ENCODE measurements around the gene HPSE2. TPM values are rescaled to one million over a fixed set of nuclear protein-coding genes. Genes with fewer than 3 reads are reported as not detected.

The HPSE2 gene
- total RNA-seq, 2 experiments from 2014 or later = not detected

DNA sequence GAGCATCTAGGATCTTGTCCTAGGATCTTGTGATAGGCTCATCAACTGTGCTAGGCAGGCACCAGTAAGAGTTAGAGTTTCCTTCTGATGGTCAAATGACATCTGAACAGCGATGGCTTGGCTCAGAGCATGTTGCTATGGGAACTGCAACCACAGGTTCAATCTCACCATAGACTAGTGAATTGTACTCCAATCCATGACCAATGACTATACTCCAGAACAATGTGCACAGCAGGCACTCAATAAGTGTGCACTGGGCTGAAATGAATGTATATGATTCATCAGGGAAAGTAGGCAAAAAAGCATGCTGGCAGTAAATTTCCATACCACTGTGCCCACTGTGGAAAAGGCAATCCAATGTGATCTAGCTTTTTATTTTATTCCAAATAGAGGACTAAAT lies 625.4 kb downstream of the HPSE2 start:
- ChIA-PET POLR2A (no interaction called here), CTCF (no interaction called here)
- peaks cover 16% of the 10 kb centered on the region for H3K27me3 Mint-ChIP-seq
- H3K27ac Mint-ChIP-seq = no peak overlapping the region
- no peak overlapping the region for H3K4me3 Mint-ChIP-seq
- intact Hi-C loops (cut with DNase I, micrococcal nuclease) = no loop called here
- no peak for ATAC-seq
- H3K9me3 Mint-ChIP-seq (ENCODE audit: low read depth) = no peaks in the 10 kb centered on the region
- H3K4me1 Mint-ChIP-seq = no peaks in the 10 kb centered on the region
- DNase-seq = no peak
- no peaks in the 10 kb centered on the region for H3K36me3 Mint-ChIP-seq (ENCODE audit: low read depth)

DNA sequence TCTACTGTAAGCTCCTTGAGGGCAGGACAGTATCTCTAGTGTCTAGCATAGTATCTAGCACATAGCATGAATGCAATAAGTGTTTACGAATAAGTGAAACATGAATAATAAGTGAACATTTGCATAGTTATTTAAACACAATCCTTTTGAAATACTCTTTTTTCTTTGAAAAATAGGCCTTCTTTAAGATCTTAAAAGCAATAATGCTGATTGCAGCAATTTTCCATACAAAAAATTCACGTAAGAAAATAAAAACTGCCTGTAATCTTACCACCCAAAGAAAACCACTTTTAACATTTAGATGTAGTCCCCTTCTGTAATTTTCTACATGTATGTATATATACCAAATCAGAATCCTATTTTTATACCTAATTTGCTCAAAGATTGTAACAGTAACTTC lies 626.4 kb downstream of the HPSE2 start:
- Mint-ChIP-seq H3K27me3 (peaks cover 14% of the 10 kb centered on the region), H3K9me3 (ENCODE audit: low read depth) (no peaks in the 10 kb centered on the region), H3K36me3 (ENCODE audit: low read depth) (no peaks in the 10 kb centered on the region), H3K4me1 (no peaks in the 10 kb centered on the region), H3K27ac (no peak overlapping the region), H3K4me3 (no peak overlapping the region)
- CTCF ChIA-PET = no interaction called here
- POLR2A ChIA-PET = interaction anchor here (0.5 kb wide), 1 partner anchor 47 kb away, joined by 4 read pairs; no protein-coding TSS in a partner anchor
- no peak for DNase-seq
- intact Hi-C loops (cut with DNase I, micrococcal nuclease) = no loop called here
- ATAC-seq = no peak

DNA sequence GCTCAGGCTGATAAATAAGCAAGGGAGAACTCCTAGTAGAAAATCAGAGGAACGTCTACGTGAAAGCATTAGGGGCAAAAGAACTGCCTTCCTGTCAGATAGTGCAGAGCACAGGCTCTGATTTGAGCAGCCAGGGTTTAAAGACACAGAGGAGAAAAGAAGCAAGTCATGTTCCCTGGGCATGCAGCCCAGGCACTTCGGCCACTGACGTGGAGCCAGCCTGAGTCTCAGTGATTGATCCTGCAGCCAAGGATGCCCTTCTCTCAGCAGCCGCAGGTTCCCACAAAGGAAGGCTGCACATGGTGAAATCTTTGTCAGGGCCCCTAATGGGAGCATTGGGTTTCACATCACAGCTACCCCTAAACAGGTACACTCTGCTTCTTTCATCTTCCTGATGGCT lies 627.2 kb downstream of the HPSE2 start:
- no peak for ATAC-seq
- no peaks in the 10 kb centered on the region for H3K36me3 Mint-ChIP-seq (ENCODE audit: low read depth)
- no peak overlapping the region for H3K4me3 Mint-ChIP-seq
- ChIA-PET POLR2A (no interaction called here), CTCF (interaction anchor here (0.8 kb wide), 1 partner anchor 12 kb away, joined by 3 read pairs; no protein-coding TSS in a partner anchor)
- DNase-seq = no peak
- no peak overlapping the region for H3K27ac Mint-ChIP-seq
- no peaks in the 10 kb centered on the region for H3K4me1 Mint-ChIP-seq
- H3K9me3 Mint-ChIP-seq (ENCODE audit: low read depth) = no peaks in the 10 kb centered on the region
- H3K27me3 Mint-ChIP-seq = peaks cover 15% of the 10 kb centered on the region
- intact Hi-C loops (cut with DNase I, micrococcal nuclease) = no loop called here

DNA sequence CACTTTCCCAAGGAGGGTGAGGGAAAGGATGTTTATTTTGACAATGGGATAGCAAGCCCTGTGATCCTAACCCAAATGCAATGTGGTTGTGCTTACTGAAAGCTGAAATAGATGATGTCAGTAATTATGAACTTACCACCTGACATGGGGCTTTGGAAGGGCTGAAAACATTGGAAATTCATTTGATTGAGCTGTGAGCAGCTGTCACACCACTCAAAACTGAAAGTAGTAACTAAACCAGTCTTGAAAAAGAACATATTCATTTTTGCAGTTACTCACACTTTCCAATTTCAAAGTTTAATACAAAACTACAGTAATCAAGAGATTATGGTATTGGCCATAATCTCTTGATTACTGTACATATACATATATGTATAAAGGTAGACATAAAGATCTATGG lies 633.4 kb downstream of the HPSE2 start:
- DNase-seq (no peak), ATAC-seq (peak; percentile 44)
- intact Hi-C loops (cut with DNase I, micrococcal nuclease) = no loop called here
- Mint-ChIP-seq H3K27me3 (peaks cover 9% of the 10 kb centered on the region), H3K4me3 (no peak overlapping the region), H3K9me3 (ENCODE audit: low read depth) (no peaks in the 10 kb centered on the region), H3K36me3 (ENCODE audit: low read depth) (no peaks in the 10 kb centered on the region), H3K27ac (no peak overlapping the region), H3K4me1 (no peaks in the 10 kb centered on the region)
- ChIA-PET POLR2A (no interaction called here), CTCF (no interaction called here)

DNA sequence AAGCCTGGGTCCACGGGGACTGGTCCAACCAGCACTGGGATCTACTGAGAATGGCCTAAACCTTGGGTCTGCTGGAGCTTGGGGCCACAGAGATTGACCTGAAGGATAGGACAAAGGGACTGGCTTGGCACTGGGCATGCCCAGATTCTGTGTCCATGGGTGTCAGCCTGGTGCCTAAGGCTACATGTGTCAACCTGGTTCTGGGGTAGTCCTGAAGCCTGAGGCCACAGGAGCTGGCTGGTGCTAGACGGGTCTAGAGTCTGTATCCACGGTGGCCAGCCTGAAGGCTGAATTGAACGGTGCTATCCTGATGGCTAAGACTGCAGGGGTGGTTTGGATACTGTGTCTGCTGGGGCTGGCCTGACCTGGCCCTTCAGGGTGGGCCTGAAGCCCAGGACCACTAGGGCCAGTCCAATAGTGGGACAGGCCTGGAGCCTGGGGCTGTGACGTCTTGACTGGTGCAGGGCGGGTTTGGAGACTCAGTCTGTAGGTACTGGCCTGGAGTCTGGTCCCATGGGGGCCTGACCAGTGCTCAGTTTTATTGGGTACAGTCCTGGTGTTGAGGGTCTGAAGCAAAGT lies 636.5 kb downstream of the HPSE2 start:
- ChIA-PET CTCF (no interaction called here), POLR2A (no interaction called here)
- Mint-ChIP-seq H3K27ac (no peak overlapping the region), H3K27me3 (peaks cover 11% of the 10 kb centered on the region), H3K4me3 (no peak overlapping the region), H3K36me3 (ENCODE audit: low read depth) (no peaks in the 10 kb centered on the region), H3K4me1 (no peaks in the 10 kb centered on the region), H3K9me3 (ENCODE audit: low read depth) (peaks cover 8% of the 10 kb centered on the region)
- ATAC-seq (no peak), DNase-seq (no peak)
- intact Hi-C loops (cut with DNase I, micrococcal nuclease) = no loop called here

DNA sequence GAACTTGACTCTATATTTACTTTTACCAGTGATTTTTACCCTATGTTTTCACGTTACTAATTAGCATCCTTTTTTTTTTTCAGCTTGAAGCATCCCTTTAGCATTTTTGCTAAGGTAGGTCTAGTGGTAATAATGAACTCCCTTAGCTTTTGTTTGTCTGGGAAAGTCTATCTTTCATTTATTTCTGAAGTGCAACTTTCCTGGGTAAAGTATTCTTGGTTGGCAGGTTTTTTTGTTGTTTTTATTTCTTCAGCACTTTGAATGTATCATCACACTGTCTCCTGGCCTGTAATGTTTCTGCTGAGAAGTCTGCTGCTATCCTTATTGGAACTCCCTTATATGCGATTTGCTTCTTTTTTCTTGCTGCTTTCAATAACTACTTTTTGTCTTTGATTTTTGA lies 639.2 kb downstream of the HPSE2 start:
- Mint-ChIP-seq H3K27me3 (peaks cover 5% of the 10 kb centered on the region), H3K27ac (no peak overlapping the region), H3K4me3 (no peak overlapping the region), H3K36me3 (ENCODE audit: low read depth) (no peaks in the 10 kb centered on the region), H3K4me1 (no peaks in the 10 kb centered on the region), H3K9me3 (ENCODE audit: low read depth) (peaks cover 8% of the 10 kb centered on the region)
- ATAC-seq = no peak
- no peak for DNase-seq
- ChIA-PET POLR2A (no interaction called here), CTCF (interaction anchor here (0.5 kb wide), 1 partner anchor 12 kb away, joined by 3 read pairs; no protein-coding TSS in a partner anchor)
- intact Hi-C loops (cut with DNase I, micrococcal nuclease) = no loop called here

DNA sequence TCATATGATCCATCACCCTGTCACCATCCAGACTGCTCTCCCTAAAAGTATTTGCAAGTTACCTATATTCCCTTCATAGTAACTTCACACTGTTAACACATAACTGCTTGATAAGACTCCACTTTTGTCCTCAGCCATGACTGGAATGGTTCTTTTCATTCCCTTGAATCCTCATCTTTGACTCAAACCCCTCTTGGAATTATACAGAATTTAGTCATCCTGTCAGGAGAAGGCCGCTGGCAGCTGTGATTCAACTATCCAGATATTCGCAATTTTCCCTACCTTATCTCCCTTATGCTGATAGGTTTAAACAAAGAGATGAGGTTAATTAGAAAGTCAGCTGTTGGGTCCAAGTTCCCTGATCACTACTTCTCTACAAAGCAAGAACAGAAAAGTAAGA lies 646.0 kb downstream of the HPSE2 start:
- Mint-ChIP-seq H3K4me3 (no peak overlapping the region), H3K36me3 (ENCODE audit: low read depth) (no peaks in the 10 kb centered on the region), H3K4me1 (no peaks in the 10 kb centered on the region), H3K27me3 (peaks cover 2% of the 10 kb centered on the region), H3K27ac (no peak overlapping the region), H3K9me3 (ENCODE audit: low read depth) (no peaks in the 10 kb centered on the region)
- CTCF ChIA-PET = no interaction called here
- POLR2A ChIA-PET = interaction anchor here (0.8 kb wide), 1 partner anchor 22 kb away, joined by 4 read pairs; no protein-coding TSS in a partner anchor
- no peak for DNase-seq
- ATAC-seq = no peak
- intact Hi-C loops (cut with DNase I, micrococcal nuclease) = no loop called here

DNA sequence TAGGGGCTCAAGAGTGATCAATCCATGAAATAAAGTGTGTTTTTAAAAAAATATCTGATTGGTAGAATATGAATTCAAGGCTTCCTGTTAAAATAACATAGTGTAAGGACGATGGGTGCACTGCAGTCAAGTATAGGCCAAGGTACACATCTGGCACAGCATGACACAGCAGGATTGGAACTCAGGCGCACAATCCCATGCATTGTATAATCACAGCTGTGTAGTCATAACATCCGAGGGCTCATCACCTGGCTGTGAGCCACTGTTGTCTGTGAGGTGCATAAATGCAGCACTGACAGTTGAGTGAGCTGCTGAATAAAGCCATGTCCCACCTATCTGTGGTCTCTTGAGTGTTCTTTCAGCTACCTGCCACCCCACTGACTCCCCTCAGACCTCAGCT lies 646.6 kb downstream of the HPSE2 start:
- Mint-ChIP-seq H3K36me3 (ENCODE audit: low read depth) (no peaks in the 10 kb centered on the region), H3K4me3 (no peak overlapping the region), H3K4me1 (no peaks in the 10 kb centered on the region), H3K9me3 (ENCODE audit: low read depth) (no peaks in the 10 kb centered on the region), H3K27ac (no peak overlapping the region), H3K27me3 (peaks cover 2% of the 10 kb centered on the region)
- DNase-seq (no peak), ATAC-seq (no peak)
- ChIA-PET POLR2A (no interaction called here), CTCF (no interaction called here)
- intact Hi-C loops (cut with DNase I, micrococcal nuclease) = no loop called here

DNA sequence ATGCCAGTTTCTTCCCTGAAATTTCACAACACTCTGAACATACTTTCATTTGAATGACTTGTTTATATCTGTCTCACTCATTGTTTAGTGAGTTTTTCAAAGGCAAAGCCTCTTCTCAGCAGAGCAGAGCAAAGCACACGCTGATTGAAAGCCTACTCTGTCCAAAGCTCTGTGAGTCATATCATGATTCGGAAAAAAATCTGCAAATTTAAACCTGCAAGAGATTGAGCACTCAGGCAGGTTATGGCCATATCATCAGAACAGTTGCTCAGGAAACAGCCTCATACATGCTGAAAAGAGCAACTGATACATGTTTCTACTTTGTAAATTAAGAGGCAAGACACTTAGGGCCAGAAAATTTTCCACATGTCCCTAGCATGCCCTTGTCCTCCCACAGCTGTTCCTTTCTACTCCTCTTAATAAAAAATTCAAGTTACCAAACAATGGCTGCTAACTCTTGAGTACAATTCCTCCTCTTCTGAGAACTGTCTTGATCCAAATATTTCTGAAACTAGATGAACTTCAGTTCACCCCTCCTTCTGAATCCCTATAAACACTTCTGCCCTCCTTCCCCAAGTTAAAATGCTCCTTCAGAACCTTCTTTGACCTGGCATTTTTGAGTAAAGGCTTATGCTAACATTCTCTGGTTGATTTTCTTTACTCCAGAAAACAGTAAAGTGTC lies 648.4 kb downstream of the HPSE2 start:
- Mint-ChIP-seq H3K9me3 (ENCODE audit: low read depth) (no peaks in the 10 kb centered on the region), H3K27ac (no peak overlapping the region), H3K27me3 (peaks cover 2% of the 10 kb centered on the region), H3K4me1 (no peaks in the 10 kb centered on the region), H3K36me3 (ENCODE audit: low read depth) (no peaks in the 10 kb centered on the region), H3K4me3 (no peak overlapping the region)
- DNase-seq (no peak), ATAC-seq (no peak)
- ChIA-PET POLR2A (no interaction called here), CTCF (no interaction called here)
- intact Hi-C loops (cut with DNase I, micrococcal nuclease) = no loop called here

DNA sequence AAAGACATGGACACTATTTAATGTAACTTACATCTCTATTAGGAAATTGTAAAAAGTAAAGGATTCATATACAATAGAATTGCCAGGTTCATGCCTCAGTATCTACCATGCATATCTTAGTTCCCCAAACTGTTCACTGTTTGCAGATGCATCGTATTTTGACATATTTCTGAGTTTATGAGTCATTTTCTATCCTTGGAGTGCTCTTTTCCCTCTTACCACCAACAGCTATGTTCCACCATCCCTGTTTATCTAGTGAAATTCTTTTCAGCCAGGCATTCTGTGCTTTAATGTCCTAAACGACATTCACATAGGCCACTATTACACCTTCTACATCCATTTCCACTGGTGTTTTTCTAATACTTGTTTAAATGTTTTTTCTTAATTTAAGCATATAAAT lies 649.6 kb downstream of the HPSE2 start:
- Mint-ChIP-seq H3K4me1 (no peaks in the 10 kb centered on the region), H3K4me3 (no peak overlapping the region), H3K27ac (no peak overlapping the region), H3K9me3 (ENCODE audit: low read depth) (no peaks in the 10 kb centered on the region), H3K27me3 (peaks cover 2% of the 10 kb centered on the region), H3K36me3 (ENCODE audit: low read depth) (no peaks in the 10 kb centered on the region)
- POLR2A ChIA-PET = no interaction called here
- intact Hi-C loops (cut with DNase I, micrococcal nuclease) = no loop called here
- DNase-seq = no peak
- no peak for ATAC-seq
- CTCF ChIA-PET = no interaction called here

DNA sequence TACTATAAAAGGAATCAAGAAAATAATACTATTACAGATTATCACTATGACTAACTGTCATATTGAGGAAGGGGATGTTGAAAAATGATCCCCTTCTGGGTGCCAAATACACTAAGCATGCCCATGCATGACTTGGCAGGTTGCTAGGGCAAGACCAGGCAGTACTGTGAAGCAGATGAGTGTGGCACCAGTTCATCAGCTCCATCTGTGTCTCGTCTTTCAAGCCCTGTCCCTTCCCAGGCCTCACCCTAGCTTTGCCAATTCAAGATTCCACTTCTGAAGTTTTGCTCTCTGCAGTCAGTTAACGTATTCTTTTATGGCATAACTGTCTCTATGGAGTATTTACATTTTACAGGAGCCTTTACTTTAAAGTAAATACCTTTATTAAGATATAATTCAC lies 653.3 kb downstream of the HPSE2 start:
- no peak overlapping the region for H3K4me3 Mint-ChIP-seq
- ATAC-seq = no peak
- POLR2A ChIA-PET = no interaction called here

DNA sequence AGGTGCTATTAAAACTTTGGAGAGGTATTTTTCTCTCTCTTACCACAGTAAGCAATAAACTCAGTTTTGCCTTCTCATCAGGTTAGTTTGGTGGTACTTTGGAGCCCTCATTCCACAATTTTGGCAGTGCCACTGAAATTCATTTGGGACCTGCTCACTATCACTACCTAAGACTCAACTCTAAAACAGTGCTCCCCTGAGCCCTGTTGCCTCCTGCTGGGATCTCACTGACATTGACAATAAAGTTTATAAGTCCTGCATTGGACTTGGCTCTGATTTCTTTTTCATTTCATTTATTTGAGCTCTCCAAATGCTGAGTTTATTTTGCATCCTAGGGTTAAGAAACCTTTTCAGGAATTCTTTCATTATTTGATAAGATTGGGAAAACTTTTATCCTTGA lies 658.1 kb downstream of the HPSE2 start:
- ATAC-seq = no peak
- no peaks in the 10 kb centered on the region for H3K36me3 Mint-ChIP-seq (ENCODE audit: low read depth)
- H3K4me1 Mint-ChIP-seq = no peaks in the 10 kb centered on the region
- CTCF ChIA-PET = interaction anchor here (0.6 kb wide), 1 partner anchor 813 kb away, joined by 4 read pairs; no protein-coding TSS in a partner anchor
- no peaks in the 10 kb centered on the region for H3K9me3 Mint-ChIP-seq (ENCODE audit: low read depth)
- intact Hi-C loops (cut with DNase I, micrococcal nuclease) = no loop called here
- no peak for DNase-seq
- H3K27ac Mint-ChIP-seq = no peak overlapping the region
- POLR2A ChIA-PET = interaction anchor here (0.6 kb wide), 1 partner anchor 667 kb away, joined by 3 read pairs; no protein-coding TSS in a partner anchor
- H3K27me3 Mint-ChIP-seq = peaks cover 12% of the 10 kb centered on the region
- no peak overlapping the region for H3K4me3 Mint-ChIP-seq

More for the DNA sequence above, 653.3 kb downstream of the HPSE2 start:
- H3K27me3 Mint-ChIP-seq = peaks cover 9% of the 10 kb centered on the region
- CTCF ChIA-PET = no interaction called here
- no peak for DNase-seq
- intact Hi-C loops (cut with DNase I, micrococcal nuclease) = no loop called here
- H3K4me1 Mint-ChIP-seq = no peaks in the 10 kb centered on the region
- H3K36me3 Mint-ChIP-seq (ENCODE audit: low read depth) = no peaks in the 10 kb centered on the region
- no peak overlapping the region for H3K27ac Mint-ChIP-seq
- H3K9me3 Mint-ChIP-seq (ENCODE audit: low read depth) = no peaks in the 10 kb centered on the region
